ENCODE results near the gene SMIM10. TPM values are rescaled to one million over a fixed set of nuclear protein-coding genes. Genes with fewer than 3 reads are reported as not detected.
"Not testable (repeated sequence)": the region's sequence is repeated elsewhere in the genome, so short reads cannot be mapped to it uniquely, and the experiment has no call there.

Gene SMIM10
- total RNA-seq, 1 experiment from 2014 or later: 7.2 TPM

GRCh38 chrX:135010921-135011320, 20.1 kb downstream of the SMIM10 start:
- BruUV-seq (replicated peaks): no TSS peak

GRCh38 chrX:135015523-135016245, 24.9 kb downstream of the SMIM10 start:
- Histone ChIP-seq H3K4me1 (ENCODE audit: control insufficient read depth, insufficient read depth, low read length) (peaks cover under 1% of the 10 kb centered on the region; the same call in 1 of the 2 replicates), H3K27me3 (ENCODE audit: control insufficient read depth, insufficient read depth, low read length) (no peaks in the 10 kb centered on the region), H3K4me3 (ENCODE audit: low read depth in 2 of 2, low read length in 2 of 2) (no peak overlapping the region), H3K9me3 (ENCODE audit: control insufficient read depth, insufficient read depth, low read depth, low read length) (no peaks in the 10 kb centered on the region), H3K27ac (ENCODE audit: low read length) (no peak overlapping the region), H3K36me3 (ENCODE audit: control insufficient read depth, insufficient read depth, low read length) (no peaks in the 10 kb centered on the region)
- no TSS peak for BruUV-seq (replicated peaks)
- POLR2A ChIA-PET: no interaction called here
- DNase-seq (ENCODE audit: low read depth, low spot score) (no peak), ATAC-seq (no peak)
- intact Hi-C loops (cut with micrococcal nuclease; ENCODE audit: unreplicated experiment): no loop called here
- in situ Hi-C loops (cut with HindIII; ENCODE audit: low pct_unique_long_range_greater_than_20kb, low sequenced_read_pairs): no loop called here
- no peak for TF ChIP-seq POLR2AphosphoS5 (IDR thresholded peaks at IDR 0.05; ENCODE audit: low read depth, low read length)
- TF ChIP-seq REST (IDR thresholded peaks at IDR 0.05; ENCODE audit: insufficient read depth in 1 of 2, low read depth in 2 of 2, low read length in 1 of 2): no peak
- no peak for TF ChIP-seq TCF7L2 (IDR thresholded peaks at IDR 0.05; ENCODE audit: low read depth, low read length)
- no peak for TF ChIP-seq SIN3A (IDR thresholded peaks at IDR 0.05; ENCODE audit: borderline replicate concordance, insufficient read depth, low read depth, low read length)
- TF ChIP-seq CTCF (IDR thresholded peaks at IDR 0.05): no peak
- CTCF ChIA-PET: no interaction called here

More at GRCh38 chrX:135010921-135011320, 20.1 kb downstream of the SMIM10 start:
- ATAC-seq (no peak), DNase-seq (ENCODE audit: low read depth, low spot score) (no peak)
- Histone ChIP-seq H3K36me3 (ENCODE audit: control insufficient read depth, insufficient read depth, low read length) (no peaks in the 10 kb centered on the region), H3K27ac (ENCODE audit: low read length) (no peak overlapping the region), H3K27me3 (ENCODE audit: control insufficient read depth, insufficient read depth, low read length) (no peaks in the 10 kb centered on the region; the same call in 1 of the 2 replicates), H3K9me3 (ENCODE audit: control insufficient read depth, insufficient read depth, low read depth, low read length) (no peaks in the 10 kb centered on the region), H3K4me1 (ENCODE audit: control insufficient read depth, insufficient read depth, low read length) (no peaks in the 10 kb centered on the region), H3K4me3 (ENCODE audit: low read depth in 2 of 2, low read length in 2 of 2) (no peak overlapping the region)
- TF ChIP-seq CTCF (IDR thresholded peaks at IDR 0.05) (no peak), POLR2AphosphoS5 (IDR thresholded peaks at IDR 0.05; ENCODE audit: low read depth, low read length) (no peak), SIN3A (IDR thresholded peaks at IDR 0.05; ENCODE audit: borderline replicate concordance, insufficient read depth, low read depth, low read length) (no peak), REST (IDR thresholded peaks at IDR 0.05; ENCODE audit: insufficient read depth in 1 of 2, low read depth in 2 of 2, low read length in 1 of 2) (no peak), TCF7L2 (IDR thresholded peaks at IDR 0.05; ENCODE audit: low read depth, low read length) (no peak)
- ChIA-PET POLR2A (no interaction called here), CTCF (no interaction called here)
- in situ Hi-C loops (cut with HindIII; ENCODE audit: low pct_unique_long_range_greater_than_20kb, low sequenced_read_pairs) (no loop called here), intact Hi-C loops (cut with micrococcal nuclease; ENCODE audit: unreplicated experiment) (no loop called here)

GRCh38 chrX:135019890-135020289, 29.1 kb downstream of the SMIM10 start:
- H3K36me3 ChIP-seq (ENCODE audit: control insufficient read depth, insufficient read depth, low read length); intact Hi-C loops (cut with micrococcal nuclease; ENCODE audit: unreplicated experiment); DNase-seq (ENCODE audit: low read depth, low spot score); BruUV-seq (replicated peaks); H3K27ac ChIP-seq (ENCODE audit: low read length); H3K27me3 ChIP-seq (ENCODE audit: control insufficient read depth, insufficient read depth, low read length); ATAC-seq; POLR2A ChIA-PET; H3K9me3 ChIP-seq (ENCODE audit: control insufficient read depth, insufficient read depth, low read depth, low read length); H3K4me3 ChIP-seq (ENCODE audit: low read depth in 2 of 2, low read length in 2 of 2); in situ Hi-C loops (cut with HindIII; ENCODE audit: low pct_unique_long_range_greater_than_20kb, low sequenced_read_pairs): not testable (repeated sequence)
- peaks cover 16% of the 10 kb centered on the region for H3K4me1 ChIP-seq (ENCODE audit: control insufficient read depth, insufficient read depth, low read length)
- CTCF ChIA-PET: interaction anchor here (0.6 kb wide), 1 partner anchor 27 kb away, joined by 5 read pairs; no protein-coding TSS in a partner anchor

Measured in Panc1 (cell line).